ENCODE measurements around the gene TTF2. TPM values are rescaled to one million over a fixed set of nuclear protein-coding genes. Genes with fewer than 3 reads are reported as not detected.

Gene TTF2
- polyA plus RNA-seq, 1 donor (not counting 4 experiments of a cell fraction or from before 2014, with no cell fraction given) = 23.0 TPM

- Histone ChIP-seq H3K9me1 (ENCODE audit: control insufficient read depth, extremely low read depth, insufficient read depth, low read length) (no peaks in the 10 kb centered on the region), H3K36me3 (ENCODE audit: control insufficient read depth in 2 of 2, extremely low read depth in 1 of 2, insufficient read depth in 2 of 2, low read length in 2 of 2) (no peaks in the 10 kb centered on the region), H3K9ac (ENCODE audit: control insufficient read depth, extremely low read depth, insufficient read depth, low read length) (no peak overlapping the region), H2AFZ (ENCODE audit: control insufficient read depth, low read length) (no peak overlapping the region), H3K9me3 (ENCODE audit: control insufficient read depth, low read depth, low read length) (no peaks in the 10 kb centered on the region), H3K4me1 (ENCODE audit: control insufficient read depth, extremely low read depth, insufficient read depth, low read length) (no peaks in the 10 kb centered on the region), H3K27ac (ENCODE audit: control insufficient read depth, insufficient read depth, low read length) (no peak overlapping the region), H4K20me1 (ENCODE audit: control insufficient read depth, extremely low read depth, insufficient read depth, low read length) (no peaks in the 10 kb centered on the region), H3K4me3 (ENCODE audit: control insufficient read depth in 2 of 3, extremely low read depth in 1 of 3, insufficient read depth in 2 of 3, low read depth in 1 of 3, low read length in 3 of 3) (no peak overlapping the region), H3K27me3 (ENCODE audit: control insufficient read depth, extremely low read depth, insufficient read depth, low read length) (no peaks in the 10 kb centered on the region), H3K4me2 (ENCODE audit: control insufficient read depth, extremely low read depth, insufficient read depth, low read depth, low read length) (no peak overlapping the region), H3K79me2 (ENCODE audit: control insufficient read depth, insufficient read depth, low read length) (no peaks in the 10 kb centered on the region)
- dilution Hi-C loops (cut with MboI; ENCODE audit: extremely low pct_ligation_motif_present, low sequenced_read_pairs) = no loop called here
- TF ChIP-seq CTCF (optimal IDR thresholded peaks at IDR 0.05 in 1 of 3, IDR thresholded peaks at IDR 0.05 in 1 of 3, conservative IDR thresholded peaks at IDR 0.05 in 1 of 3; ENCODE audit: extremely low read depth in 1 of 3, insufficient read depth in 2 of 3, low read length in 3 of 3) (no peak), EZH2 (IDR thresholded peaks at IDR 0.05; ENCODE audit: low read length) (no peak)
- DNase-seq (ENCODE audit: low read depth, low spot score) (no peak), FAIRE-seq (no peak)
These were observed 15.9 kb upstream of the TTF2 start for GRCh38 chr1:117044217-117044616.

- dilution Hi-C loops (cut with MboI; ENCODE audit: extremely low pct_ligation_motif_present, low sequenced_read_pairs) = no loop called here
- Histone ChIP-seq H3K9me1 (ENCODE audit: control insufficient read depth, extremely low read depth, insufficient read depth, low read length) (no peaks in the 10 kb centered on the region), H3K36me3 (ENCODE audit: control insufficient read depth in 2 of 2, extremely low read depth in 1 of 2, insufficient read depth in 2 of 2, low read length in 2 of 2) (no peaks in the 10 kb centered on the region), H3K9me3 (ENCODE audit: control insufficient read depth, low read depth, low read length) (no peaks in the 10 kb centered on the region), H4K20me1 (ENCODE audit: control insufficient read depth, extremely low read depth, insufficient read depth, low read length) (no peaks in the 10 kb centered on the region), H3K4me1 (ENCODE audit: control insufficient read depth, extremely low read depth, insufficient read depth, low read length) (no peaks in the 10 kb centered on the region), H3K27ac (ENCODE audit: control insufficient read depth, insufficient read depth, low read length) (no peak overlapping the region), H3K4me2 (ENCODE audit: control insufficient read depth, extremely low read depth, insufficient read depth, low read depth, low read length) (no peak overlapping the region), H3K79me2 (ENCODE audit: control insufficient read depth, insufficient read depth, low read length) (no peaks in the 10 kb centered on the region), H3K4me3 (ENCODE audit: control insufficient read depth in 2 of 3, extremely low read depth in 1 of 3, insufficient read depth in 2 of 3, low read depth in 1 of 3, low read length in 3 of 3) (no peak overlapping the region), H2AFZ (ENCODE audit: control insufficient read depth, low read length) (no peak overlapping the region), H3K9ac (ENCODE audit: control insufficient read depth, extremely low read depth, insufficient read depth, low read length) (no peak overlapping the region), H3K27me3 (ENCODE audit: control insufficient read depth, extremely low read depth, insufficient read depth, low read length) (no peaks in the 10 kb centered on the region)
- TF ChIP-seq EZH2 (IDR thresholded peaks at IDR 0.05; ENCODE audit: low read length) (no peak), CTCF (optimal IDR thresholded peaks at IDR 0.05 in 1 of 3, IDR thresholded peaks at IDR 0.05 in 1 of 3, conservative IDR thresholded peaks at IDR 0.05 in 1 of 3; ENCODE audit: extremely low read depth in 1 of 3, insufficient read depth in 2 of 3, low read length in 3 of 3) (no peak)
- FAIRE-seq (no peak), DNase-seq (ENCODE audit: low read depth, low spot score) (no peak)
These were observed 14.5 kb upstream of the TTF2 start for GRCh38 chr1:117045644-117046043.

Data from keratinocyte (primary cell).